ENCODE results near the gene NLRP1.
A peak's percentile ranks its signal among the peaks of the same experiment; 100 is the strongest.

NLRP1 gene

DNA sequence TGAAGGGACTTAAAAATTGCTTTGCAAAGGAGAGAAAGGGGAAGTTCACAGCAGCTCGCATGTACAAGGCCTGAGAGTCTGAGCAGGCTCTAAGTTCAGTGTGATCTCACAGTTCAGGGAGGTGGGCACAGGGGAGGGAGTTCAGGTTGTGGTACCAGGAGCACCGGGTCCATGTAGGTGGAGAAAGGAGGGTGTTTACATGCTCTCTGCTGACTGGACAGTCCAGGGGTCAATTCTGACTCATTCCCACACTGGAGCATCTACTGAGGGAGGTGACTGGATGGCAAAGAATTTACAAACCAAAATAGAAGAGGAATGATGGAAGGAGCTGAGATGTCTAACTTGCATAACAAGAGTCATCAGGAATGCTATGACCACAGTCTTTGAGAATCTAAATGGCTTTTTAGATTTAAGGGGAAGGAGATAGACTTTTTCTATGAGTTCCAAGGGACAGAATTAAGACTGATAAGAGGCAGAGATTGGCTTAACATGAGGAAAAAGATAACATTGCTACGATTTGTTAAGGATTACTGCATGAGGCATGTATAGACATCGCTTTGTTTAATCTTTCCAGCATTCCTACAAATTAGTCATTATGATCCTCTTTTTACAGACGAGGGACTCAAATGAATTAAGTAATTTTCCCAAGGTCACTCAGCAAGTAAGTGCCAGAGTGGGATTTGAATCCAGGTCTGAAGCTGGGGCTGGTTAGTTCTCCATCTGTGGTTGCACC lies 68.1 kb downstream of the NLRP1 start:
- ATAC-seq (ENCODE audit: insufficient read depth, low read depth) = no peak
- no peak for DNase-seq
- Histone ChIP-seq H3K4me2 (ENCODE audit: insufficient read depth, low read length) (no peak overlapping the region), H2AFZ (ENCODE audit: low read depth, low read length) (no peak overlapping the region), H3K9me3 (ENCODE audit: insufficient read depth, low read length, severe bottlenecking) (no peaks in the 10 kb centered on the region), H3K79me2 (ENCODE audit: insufficient read depth, low read length) (no peaks in the 10 kb centered on the region), H3K4me3 (ENCODE audit: low read depth in 1 of 2, low read length in 2 of 2) (no peak overlapping the region), H3K27me3 (ENCODE audit: insufficient read depth, low read length, poor library complexity) (no peaks in the 10 kb centered on the region), H3K36me3 (ENCODE audit: insufficient read depth, low read length) (peaks cover 10% of the 10 kb centered on the region), H3K4me1 (ENCODE audit: insufficient read depth, low read length) (peaks cover 7% of the 10 kb centered on the region), H3K27ac (ENCODE audit: low read length) (no peak overlapping the region), H4K20me1 (ENCODE audit: insufficient read depth, low read length) (no peaks in the 10 kb centered on the region), H3K9ac (ENCODE audit: low read depth, low read length) (no peak overlapping the region)
- TF ChIP-seq EZH2 (IDR thresholded peaks at IDR 0.05; ENCODE audit: borderline replicate concordance, low read depth, low read length, severe bottlenecking) = no peak
- no peak for TF ChIP-seq CTCF (IDR thresholded peaks at IDR 0.05; ENCODE audit: borderline replicate concordance, extremely low read depth, low read length, poor library complexity, severe bottlenecking)

GRCh38 chr17:5514976-5515375 lies 69.3 kb downstream of the NLRP1 start:
- Histone ChIP-seq H3K4me1 (ENCODE audit: insufficient read depth, low read length) (peaks cover 7% of the 10 kb centered on the region), H3K27ac (ENCODE audit: low read length) (no peak overlapping the region), H3K36me3 (ENCODE audit: insufficient read depth, low read length) (peaks cover 10% of the 10 kb centered on the region), H3K9me3 (ENCODE audit: insufficient read depth, low read length, severe bottlenecking) (no peaks in the 10 kb centered on the region), H3K27me3 (ENCODE audit: insufficient read depth, low read length, poor library complexity) (no peaks in the 10 kb centered on the region), H4K20me1 (ENCODE audit: insufficient read depth, low read length) (no peaks in the 10 kb centered on the region), H2AFZ (ENCODE audit: low read depth, low read length) (no peak overlapping the region), H3K9ac (ENCODE audit: low read depth, low read length) (no peak overlapping the region), H3K79me2 (ENCODE audit: insufficient read depth, low read length) (no peaks in the 10 kb centered on the region), H3K4me2 (ENCODE audit: insufficient read depth, low read length) (no peak overlapping the region), H3K4me3 (ENCODE audit: low read depth in 1 of 2, low read length in 2 of 2) (no peak overlapping the region)
- TF ChIP-seq EZH2 (IDR thresholded peaks at IDR 0.05; ENCODE audit: borderline replicate concordance, low read depth, low read length, severe bottlenecking) (no peak), CTCF (IDR thresholded peaks at IDR 0.05; ENCODE audit: borderline replicate concordance, extremely low read depth, low read length, poor library complexity, severe bottlenecking) (no peak)
- ATAC-seq (ENCODE audit: insufficient read depth, low read depth) (no peak), DNase-seq (no peak)

DNA sequence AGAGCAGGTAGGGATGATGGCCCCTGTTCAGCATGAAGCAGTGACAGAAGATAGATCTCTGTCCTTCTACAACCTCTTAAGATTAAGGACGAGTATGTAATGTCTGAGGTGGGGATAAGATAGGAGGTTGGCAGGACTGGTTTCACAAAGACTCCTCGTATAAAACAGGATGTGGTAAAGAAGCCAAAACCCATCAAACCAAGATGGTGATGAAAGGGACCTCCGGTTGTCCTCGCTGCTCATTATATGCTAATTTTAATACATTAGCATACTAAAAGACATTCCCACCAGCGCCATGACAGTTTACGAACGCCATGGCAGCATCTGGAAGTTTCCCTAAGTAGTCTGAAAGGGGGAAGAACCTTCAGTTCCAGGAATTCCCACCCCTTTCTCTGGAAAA lies 70.7 kb downstream of the NLRP1 start:
- Histone ChIP-seq H3K79me2 (ENCODE audit: insufficient read depth, low read length) (no peaks in the 10 kb centered on the region), H3K27me3 (ENCODE audit: insufficient read depth, low read length, poor library complexity) (no peaks in the 10 kb centered on the region), H3K9me3 (ENCODE audit: insufficient read depth, low read length, severe bottlenecking) (no peaks in the 10 kb centered on the region), H3K36me3 (ENCODE audit: insufficient read depth, low read length) (peaks cover 10% of the 10 kb centered on the region), H3K4me3 (ENCODE audit: low read depth in 1 of 2, low read length in 2 of 2) (no peak overlapping the region), H4K20me1 (ENCODE audit: insufficient read depth, low read length) (no peaks in the 10 kb centered on the region), H3K4me2 (ENCODE audit: insufficient read depth, low read length) (no peak overlapping the region), H2AFZ (ENCODE audit: low read depth, low read length) (no peak overlapping the region), H3K4me1 (ENCODE audit: insufficient read depth, low read length) (peaks cover 7% of the 10 kb centered on the region), H3K9ac (ENCODE audit: low read depth, low read length) (no peak overlapping the region), H3K27ac (ENCODE audit: low read length) (no peak overlapping the region)
- peak; percentile 92 for ATAC-seq (ENCODE audit: insufficient read depth, low read depth)
- peak; percentile 40 for DNase-seq
- TF ChIP-seq EZH2 (IDR thresholded peaks at IDR 0.05; ENCODE audit: borderline replicate concordance, low read depth, low read length, severe bottlenecking) (no peak), CTCF (IDR thresholded peaks at IDR 0.05; ENCODE audit: borderline replicate concordance, extremely low read depth, low read length, poor library complexity, severe bottlenecking) (no peak)

Measured in DND-41 (cell line).